ENCODE measurements around the gene EYS. TPM values are rescaled to one million over a fixed set of nuclear protein-coding genes. Genes with fewer than 3 reads are reported as not detected.

The EYS gene
- total RNA-seq, 4 donors from 2014 or later: 0.15 TPM; not detected in 3

- Histone ChIP-seq H3K27me3 (no peaks in the 10 kb centered on the region), H3K4me3 (no peak overlapping the region), H3K36me3 (no peaks in the 10 kb centered on the region), H3K27ac (no peak overlapping the region), H3K9me3 (peaks cover 0 to 11% (median 0%) of the 10 kb centered on the region in 3 donors), H3K4me1 (no peaks in the 10 kb centered on the region)
- no peak for TF ChIP-seq POLR2AphosphoS5 (IDR thresholded peaks at IDR 0.05)
- no peak for TF ChIP-seq POLR2A (IDR thresholded peaks at IDR 0.05)
- TF ChIP-seq CTCF (IDR thresholded peaks at IDR 0.05): no peak
- TF ChIP-seq EP300 (IDR thresholded peaks at IDR 0.05): no peak
- no peak for ATAC-seq
- 96 to 100% methylated on average over 1 of the region's 1 CpG for whole genome bisulfite sequencing, 2 donors (ENCODE audit: low coverage in 1 of 2)
Observed at GRCh38 chr6:64776359-64776758, 930.7 kb downstream of the EYS start.

- Histone ChIP-seq H3K27me3 (no peaks in the 10 kb centered on the region), H3K9me3 (peaks cover 0 to 10% (median 0%) of the 10 kb centered on the region in 3 donors), H3K4me1 (no peaks in the 10 kb centered on the region), H3K27ac (no peak overlapping the region), H3K36me3 (no peaks in the 10 kb centered on the region), H3K4me3 (no peak overlapping the region)
- ATAC-seq: no peak
- WGBS, 2 donors (ENCODE audit: low coverage in 1 of 2): 5 to 35% methylated on average over 4 of the region's 4 CpGs
- TF ChIP-seq POLR2A (IDR thresholded peaks at IDR 0.05): no peak
Observed at GRCh38 chr6:64774881-64775280, 932.1 kb downstream of the EYS start.

GRCh38 chr6:64750910-64751309 lies 956.1 kb downstream of the EYS start:
- Histone ChIP-seq H3K36me3 (no peaks in the 10 kb centered on the region), H3K27ac (no peak overlapping the region), H3K4me3 (no peak overlapping the region), H3K4me1 (no peaks in the 10 kb centered on the region), H3K27me3 (no peaks in the 10 kb centered on the region), H3K9me3 (no peaks in the 10 kb centered on the region)
- TF ChIP-seq EP300 (IDR thresholded peaks at IDR 0.05) (no peak), CTCF (IDR thresholded peaks at IDR 0.05) (no peak), POLR2AphosphoS5 (IDR thresholded peaks at IDR 0.05) (no peak), POLR2A (IDR thresholded peaks at IDR 0.05) (no peak)
- WGBS, 2 donors (ENCODE audit: low coverage in 1 of 2): 80 to 100% methylated on average over 1 to 2 of the region's 2 CpGs
- ATAC-seq: no peak

- ATAC-seq: no peak
- Histone ChIP-seq H3K36me3 (no peaks in the 10 kb centered on the region), H3K4me3 (no peak overlapping the region), H3K27me3 (no peaks in the 10 kb centered on the region), H3K27ac (no peak overlapping the region), H3K9me3 (no peaks in the 10 kb centered on the region), H3K4me1 (no peaks in the 10 kb centered on the region)
- WGBS, 2 donors (ENCODE audit: low coverage in 1 of 2): 40 to 86% methylated on average over 1 of the region's 1 CpG
- TF ChIP-seq CTCF (IDR thresholded peaks at IDR 0.05) (no peak), POLR2AphosphoS5 (IDR thresholded peaks at IDR 0.05) (no peak), POLR2A (IDR thresholded peaks at IDR 0.05) (no peak), EP300 (IDR thresholded peaks at IDR 0.05) (no peak)
Observed at GRCh38 chr6:64737418-64737817, 969.6 kb downstream of the EYS start.

DNA sequence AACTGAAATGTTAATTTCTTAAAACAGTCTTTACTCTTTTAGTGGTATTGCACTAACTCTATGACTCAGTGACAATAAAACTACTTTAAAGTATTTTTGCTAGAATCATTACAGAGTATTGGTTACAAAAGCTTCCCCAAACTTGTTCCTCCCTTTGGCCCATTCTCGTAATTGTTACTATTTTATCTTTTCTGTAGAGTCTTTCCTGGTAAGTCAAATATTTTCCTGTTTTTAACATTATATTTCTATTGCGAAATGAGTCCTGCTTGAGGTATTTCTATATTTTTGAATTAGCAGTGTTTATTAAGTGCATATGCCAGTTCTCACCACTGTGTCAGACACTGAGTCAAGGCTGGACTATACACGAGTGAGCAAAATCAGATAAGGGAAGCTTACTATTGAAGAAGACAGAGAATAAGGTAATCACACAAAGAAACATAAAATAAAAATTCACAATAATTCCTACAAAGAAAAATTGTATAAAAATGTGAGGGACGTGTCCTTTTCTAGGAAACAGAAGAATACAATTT lies 970.5 kb downstream of the EYS start:
- 75 to 77% methylated on average over 4 of the region's 4 CpGs for WGBS, 2 donors (ENCODE audit: low coverage in 1 of 2)
- Histone ChIP-seq H3K9me3 (no peaks in the 10 kb centered on the region), H3K27ac (no peak overlapping the region), H3K4me3 (no peak overlapping the region), H3K36me3 (no peaks in the 10 kb centered on the region), H3K4me1 (no peaks in the 10 kb centered on the region), H3K27me3 (no peaks in the 10 kb centered on the region)
- ATAC-seq: no peak
- TF ChIP-seq CTCF (IDR thresholded peaks at IDR 0.05): no peak
- no peak for TF ChIP-seq POLR2A (IDR thresholded peaks at IDR 0.05)
- TF ChIP-seq POLR2AphosphoS5 (IDR thresholded peaks at IDR 0.05): no peak
- TF ChIP-seq EP300 (IDR thresholded peaks at IDR 0.05): no peak

Measured in gastroesophageal sphincter (tissue), 4 donors.